Motor neuron (in vitro differentiated cells): ENCODE data around the gene APBA2. TPM values are rescaled to one million over a fixed set of nuclear protein-coding genes. Genes with fewer than 3 reads are reported as not detected.

Source experiments
- ATAC-seq, 8 experiments: fragments of 200-7000 bp; cut with Tn5 transposase; replicated peaks in 6 of 8; 2 replicates each; pipeline ENCODE4 v1.8.0; 2021; ENCODE audit warnings: mild to moderate bottlenecking in 8 of 8, moderate library complexity in 8 of 8
- H3K27ac ChIP-seq, 2 donors: fragments of 250-450 bp; sonication (Bioruptor Pico); 2 replicates each; pipeline ENCODE4 v1.9.0; 2021; ENCODE audit warnings: antibody characterized with exemption in 2 of 2, mild to moderate bottlenecking in 2 of 2, moderate library complexity in 1 of 2
- H3K4me1 ChIP-seq, 2 donors: fragments of 250-450 bp; sonication (Bioruptor Pico); replicated peaks in 1 of 2; 2 replicates each; pipeline ENCODE4 v1.6.1; 2021; ENCODE audit warnings: antibody characterized with exemption in 2 of 2, mild to moderate bottlenecking in 2 of 2, moderate library complexity in 1 of 2
- H3K4me3 ChIP-seq, 5 donors: fragments of 250-450 bp; sonication (Bioruptor Pico); 2 replicates each; pipeline ENCODE4 v1.9.0; 2021; ENCODE audit warnings: antibody characterized with exemption in 5 of 5, mild to moderate bottlenecking in 5 of 5, moderate library complexity in 4 of 5
- WGBS, 10 experiments: fragments of 450-650 bp; shearing (Covaris generic); methylation state at CpG; one replicate each; pipeline ENCODE4 v1.0.0; 2022; 5-methylcytosine and 5-hydroxymethylcytosine counted together
- in situ Hi-C, 9 experiments: fragments of 400-800 bp; cut with MboI; loops; one replicate each; pipeline ENCODE4 v1.15.0; 2021; ENCODE audit warnings: low sequenced_read_pairs in 9 of 9, low pct_unique_long_range_greater_than_20kb in 2 of 9; ENCODE audit not compliant: unreplicated experiment in 9 of 9
- total RNA-seq, 8 experiments: library from RNA; unstranded; fragments of 300-600 nt; gene quantifications; 2 replicates each; pipeline versions ENCODE4 v1.2.3 to v1.2.4, GENCODE V29; 2022

APBA2 gene
- total RNA-seq, 8 experiments from 2014 or later = 7.8 to 66.8 (median 40.0) TPM

GRCh38 chr15:29121369-29121656, 235.5 kb downstream of the APBA2 start:
- no peak overlapping the region for H3K4me3 ChIP-seq
- peaks cover 13 to 21% of the 10 kb centered on the region in 2 donors for H3K4me1 ChIP-seq
- H3K27ac ChIP-seq = no peak overlapping the region
- 87 to 100% methylated on average over 1 to 3 of the region's 7 CpGs; no CpG with 5 or more reads in 8 of the 10 experiments for WGBS, 10 experiments
- ATAC-seq = no peak
- in situ Hi-C loops = no loop called here

- Histone ChIP-seq H3K4me3 (no peak overlapping the region), H3K4me1 (peaks cover 13 to 23% of the 10 kb centered on the region in 2 donors), H3K27ac (no peak overlapping the region)
- in situ Hi-C loops = no loop called here
- ATAC-seq = no peak
- 50 to 100% (median 86%) methylated on average over 1 to 2 of the region's 9 CpGs; no CpG with 5 or more reads in 6 of the 10 experiments for WGBS, 10 experiments
Observed at GRCh38 chr15:29121907-29122306, 236.1 kb downstream of the APBA2 start.

- Histone ChIP-seq H3K4me1 (peaks cover 13 to 27% of the 10 kb centered on the region in 2 donors), H3K4me3 (no peak overlapping the region), H3K27ac (peak overlapping the region in 1 of 2 donors; percentile 54)
- ATAC-seq = peak in 5 of 8 experiments; percentile 5 to 28 (median 17)
- 20 to 90% (median 80%) methylated on average over 1 to 3 of the region's 12 CpGs; no CpG with 5 or more reads in 5 of the 10 experiments for whole genome bisulfite sequencing, 10 experiments
- in situ Hi-C loops = no loop called here
Observed at GRCh38 chr15:29122506-29122905, 236.7 kb downstream of the APBA2 start.

GRCh38 chr15:29123171-29123570, 237.4 kb downstream of the APBA2 start:
- Histone ChIP-seq H3K4me1 (peaks cover 13 to 27% of the 10 kb centered on the region in 2 donors), H3K27ac (no peak overlapping the region), H3K4me3 (no peak overlapping the region)
- WGBS, 10 experiments = 87 to 100% (median 92%) methylated on average over 1 to 11 of the region's 18 CpGs; no CpG with 5 or more reads in 5 of the 10 experiments
- no peak for ATAC-seq
- in situ Hi-C loops = no loop called here

- in situ Hi-C loops = no loop called here
- Histone ChIP-seq H3K4me1 (peaks cover 13 to 27% of the 10 kb centered on the region in 2 donors), H3K27ac (no peak overlapping the region), H3K4me3 (no peak overlapping the region)
- no peak for ATAC-seq
- whole genome bisulfite sequencing, 10 experiments = 80 to 100% (median 100%) methylated on average over 1 to 4 of the region's 9 CpGs; no CpG with 5 or more reads in 7 of the 10 experiments
Observed at GRCh38 chr15:29123991-29124390, 238.2 kb downstream of the APBA2 start.

- H3K4me1 ChIP-seq = peaks cover 16 to 32% of the 10 kb centered on the region in 2 donors
- peak; percentile 10 to 88 (median 34) for ATAC-seq
- in situ Hi-C loops = loop anchor here in 5 of 9 experiments (25.0 kb wide), 3 partner anchors 113 to 438 kb away; partner anchors contain the start of gene NSMCE3 (in 3 of the 5)
- 20 to 100% (median 85%) methylated on average over 1 to 13 of the region's 22 CpGs; no CpG with 5 or more reads in 1 of the 10 experiments for WGBS, 10 experiments
- H3K27ac ChIP-seq = no peak overlapping the region
- no peak overlapping the region for H3K4me3 ChIP-seq
Observed at GRCh38 chr15:29124581-29125381, 239.0 kb downstream of the APBA2 start.

GRCh38 chr15:29125382-29126207, 239.8 kb downstream of the APBA2 start:
- Histone ChIP-seq H3K4me1 (peaks cover 21 to 33% of the 10 kb centered on the region in 2 donors), H3K27ac (no peak overlapping the region), H3K4me3 (no peak overlapping the region)
- in situ Hi-C loops = loop anchor here in 5 of 9 experiments (25.0 kb wide), 3 partner anchors 112 to 437 kb away; partner anchors contain the start of gene NSMCE3 (in 3 of the 5)
- no peak for ATAC-seq
- WGBS, 10 experiments = 71 to 96% (median 82%) methylated on average over 3 to 5 of the region's 19 CpGs; no CpG with 5 or more reads in 5 of the 10 experiments

- Histone ChIP-seq H3K4me3 (no peak overlapping the region), H3K4me1 (peaks cover 27 to 39% of the 10 kb centered on the region in 2 donors), H3K27ac (no peak overlapping the region)
- no peak for ATAC-seq
- in situ Hi-C loops = loop anchor here in 5 of 9 experiments (25.0 kb wide), 3 partner anchors 111 to 436 kb away; partner anchors contain the start of gene NSMCE3 (in 3 of the 5)
- 70% methylated on average over 5 of the region's 11 CpGs; no CpG with 5 or more reads in 9 of the 10 experiments for WGBS, 10 experiments
Observed at GRCh38 chr15:29126208-29126536, 240.4 kb downstream of the APBA2 start.

GRCh38 chr15:29126821-29127461, 241.2 kb downstream of the APBA2 start:
- Histone ChIP-seq H3K4me1 (peaks cover 33 to 41% of the 10 kb centered on the region in 2 donors), H3K4me3 (no peak overlapping the region), H3K27ac (no peak overlapping the region)
- in situ Hi-C loops = loop anchor here in 5 of 9 experiments (25.0 kb wide), 3 partner anchors 110 to 435 kb away; partner anchors contain the start of gene NSMCE3 (in 3 of the 5)
- ATAC-seq = peak in 6 of 8 experiments; percentile 28 to 66 (median 42)
- 19 to 100% (median 87%) methylated on average over 1 to 7 of the region's 19 CpGs; no CpG with 5 or more reads in 4 of the 10 experiments for WGBS, 10 experiments

GRCh38 chr15:29127506-29128430, 242.0 kb downstream of the APBA2 start:
- in situ Hi-C loops = loop anchor here in 5 of 9 experiments (25.0 kb wide), 3 partner anchors 110 to 435 kb away; partner anchors contain the start of gene NSMCE3 (in 3 of the 5)
- 84 to 100% (median 92%) methylated on average over 1 to 7 of the region's 19 CpGs; no CpG with 5 or more reads in 4 of the 10 experiments for WGBS, 10 experiments
- Histone ChIP-seq H3K4me1 (peaks cover 30 to 41% of the 10 kb centered on the region in 2 donors), H3K4me3 (no peak overlapping the region), H3K27ac (no peak overlapping the region)
- peak in 2 of 8 experiments; percentile 1 for ATAC-seq

GRCh38 chr15:29128671-29129070, 242.9 kb downstream of the APBA2 start:
- H3K27ac ChIP-seq = no peak overlapping the region
- in situ Hi-C loops = loop anchor here in 5 of 9 experiments (25.0 kb wide), 3 partner anchors 109 to 434 kb away; partner anchors contain the start of gene NSMCE3 (in 3 of the 5)
- H3K4me1 ChIP-seq = peaks cover 28 to 40% of the 10 kb centered on the region in 2 donors
- H3K4me3 ChIP-seq = no peak overlapping the region
- WGBS, 10 experiments = 52 to 100% (median 95%) methylated on average over 1 to 7 of the region's 11 CpGs; no CpG with 5 or more reads in 2 of the 10 experiments
- no peak for ATAC-seq
